UCSD-AML1 (cell line): ENCODE measurements around the gene FAM3C.

Experiments
- DNase-seq: peaks from one replicate; lab custom pipeline; 2025; ENCODE audit not compliant: unreplicated experiment; lab: John Stamatoyannopoulos, UW

FAM3C gene

GRCh38 chr7:121411597-121411979 lies 15.5 kb upstream of the FAM3C start:
- no peak for DNase-seq

GRCh38 chr7:121410829-121411596 lies 14.9 kb upstream of the FAM3C start:
- DNase-seq: no peak

GRCh38 chr7:121406944-121407343 lies 10.8 kb upstream of the FAM3C start:
- no peak for DNase-seq

GRCh38 chr7:121406461-121406860 lies 10.4 kb upstream of the FAM3C start:
- no peak for DNase-seq

GRCh38 chr7:121404348-121404747 lies 8.2 kb upstream of the FAM3C start:
- no peak for DNase-seq

GRCh38 chr7:121402701-121403100 lies 6.6 kb upstream of the FAM3C start:
- DNase-seq: no peak

GRCh38 chr7:121401896-121402295 lies 5.8 kb upstream of the FAM3C start:
- DNase-seq: no peak

- DNase-seq: peak; percentile 5
Measured at GRCh38 chr7:121398246-121398645, 2.1 kb upstream of the FAM3C start.

GRCh38 chr7:121397822-121398221 lies 1.7 kb upstream of the FAM3C start:
- DNase-seq: no peak

GRCh38 chr7:121397361-121397760 lies 1.3 kb upstream of the FAM3C start:
- no peak for DNase-seq

GRCh38 chr7:121395494-121395960 lies 581 bp downstream of the FAM3C start:
- no peak for DNase-seq

- DNase-seq: no peak
Measured at GRCh38 chr7:121394709-121395140, 1.4 kb downstream of the FAM3C start.

- DNase-seq: no peak
Measured at GRCh38 chr7:121393005-121393366, 3.1 kb downstream of the FAM3C start.

- no peak for DNase-seq
Measured at GRCh38 chr7:121392277-121393004, 3.7 kb downstream of the FAM3C start.

- no peak for DNase-seq
Measured at GRCh38 chr7:121391686-121392085, 4.4 kb downstream of the FAM3C start.

GRCh38 chr7:121390617-121391016 lies 5.5 kb downstream of the FAM3C start:
- no peak for DNase-seq

GRCh38 chr7:121390109-121390508 lies 6.0 kb downstream of the FAM3C start:
- DNase-seq: no peak

GRCh38 chr7:121388950-121389349 lies 7.2 kb downstream of the FAM3C start:
- no peak for DNase-seq

GRCh38 chr7:121385800-121386179 lies 10.3 kb downstream of the FAM3C start:
- no peak for DNase-seq

GRCh38 chr7:121385056-121385799 lies 10.9 kb downstream of the FAM3C start:
- no peak for DNase-seq

GRCh38 chr7:121384265-121384664 lies 11.8 kb downstream of the FAM3C start:
- no peak for DNase-seq
